Ectodermal cell (in vitro differentiated cells): ENCODE results near the gene LSM12.

Source experiments
- H3K27ac ChIP-seq: 2 replicates; pipeline ENCODE4 v1.7.0; 2013; ENCODE audit warnings: mild to moderate bottlenecking, low read depth, low read length; ENCODE audit not compliant: insufficient read depth, poor library complexity, severe bottlenecking
- H3K27me3 ChIP-seq: 2 replicates; pipeline ENCODE4 v1.7.0; 2013; ENCODE audit warnings: mild to moderate bottlenecking, low read length; ENCODE audit not compliant: insufficient read depth, control insufficient read depth, poor library complexity, severe bottlenecking
- H3K36me3 ChIP-seq: one replicate; pipeline ENCODE4 v1.7.0; 2013; ENCODE audit warnings: low read length; ENCODE audit not compliant: control insufficient read depth, insufficient read depth
- H3K4me1 ChIP-seq: one replicate; pipeline ENCODE4 v1.7.0; 2013; ENCODE audit warnings: low read length; ENCODE audit not compliant: control insufficient read depth, insufficient read depth
- H3K4me3 ChIP-seq: 2 replicates; pipeline ENCODE4 v1.7.0; 2013; ENCODE audit warnings: low read depth, low read length, control low read depth; ENCODE audit not compliant: insufficient read depth
- H3K9me3 ChIP-seq: 2 replicates; pipeline ENCODE4 v1.7.0; 2013; ENCODE audit warnings: mild to moderate bottlenecking, low read length, moderate library complexity; ENCODE audit not compliant: control insufficient read depth
- WGBS, 2 experiments: methylation state at CpG; one replicate each; pipeline ENCODE4 v1.1.7; 2013; ENCODE audit warnings: missing lambda C conversion rate in 2 of 2; 5-methylcytosine and 5-hydroxymethylcytosine counted together

The LSM12 gene

DNA sequence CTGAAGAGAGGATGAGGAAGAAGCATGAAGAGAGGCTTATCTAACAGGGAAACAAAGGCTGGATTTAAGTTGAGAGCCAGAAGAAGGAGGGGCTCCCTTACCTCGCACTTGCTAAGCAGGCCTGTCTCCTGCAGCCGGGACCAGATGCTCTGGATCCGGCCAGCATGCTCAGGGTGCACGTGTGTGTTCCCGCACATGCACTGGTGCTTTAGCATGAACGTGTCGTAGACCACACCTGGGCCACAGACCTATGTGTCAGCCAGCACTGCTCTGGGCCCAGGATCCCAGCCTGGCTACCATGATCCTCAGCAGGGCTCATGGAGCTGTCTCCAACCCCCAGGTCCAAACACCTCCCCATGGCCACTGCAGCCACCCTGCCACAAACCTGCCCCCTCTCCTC, 18.4 kb upstream of the LSM12 start:
- Histone ChIP-seq H3K4me1 (peaks cover 21% of the 10 kb centered on the region), H3K4me3 (no peak overlapping the region), H3K27ac (peak overlapping the region; percentile 53), H3K36me3 (peaks cover 25% of the 10 kb centered on the region), H3K9me3 (no peaks in the 10 kb centered on the region), H3K27me3 (no peaks in the 10 kb centered on the region)
- WGBS, 2 experiments = 85 to 89% methylated on average over 7 of the region's 7 CpGs

DNA sequence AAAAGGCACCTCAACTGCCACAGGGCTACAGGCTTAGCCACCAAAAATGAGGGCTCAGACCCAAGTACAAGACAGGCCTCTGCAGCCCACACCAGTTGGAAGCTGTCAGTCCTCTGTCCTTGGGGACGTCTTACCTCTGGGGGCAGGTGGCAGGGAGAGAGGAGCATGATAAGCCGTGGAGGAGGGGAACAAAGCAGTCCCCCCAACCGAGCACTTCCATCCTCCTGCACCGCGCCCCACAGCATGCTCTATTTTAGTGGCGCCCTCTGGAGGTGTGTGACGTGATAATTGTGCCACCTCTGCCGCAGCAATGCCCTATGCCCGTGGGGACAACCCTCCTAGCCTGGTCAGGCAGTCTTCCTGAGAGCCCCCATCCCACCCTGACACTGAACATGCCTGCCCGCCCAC, 17.7 kb upstream of the LSM12 start:
- Histone ChIP-seq H3K27ac (no peak overlapping the region), H3K36me3 (peaks cover 27% of the 10 kb centered on the region), H3K4me1 (peaks cover 21% of the 10 kb centered on the region), H3K4me3 (no peak overlapping the region), H3K27me3 (no peaks in the 10 kb centered on the region), H3K9me3 (no peaks in the 10 kb centered on the region)
- 47 to 60% methylated on average over 10 of the region's 10 CpGs for WGBS, 2 experiments

DNA sequence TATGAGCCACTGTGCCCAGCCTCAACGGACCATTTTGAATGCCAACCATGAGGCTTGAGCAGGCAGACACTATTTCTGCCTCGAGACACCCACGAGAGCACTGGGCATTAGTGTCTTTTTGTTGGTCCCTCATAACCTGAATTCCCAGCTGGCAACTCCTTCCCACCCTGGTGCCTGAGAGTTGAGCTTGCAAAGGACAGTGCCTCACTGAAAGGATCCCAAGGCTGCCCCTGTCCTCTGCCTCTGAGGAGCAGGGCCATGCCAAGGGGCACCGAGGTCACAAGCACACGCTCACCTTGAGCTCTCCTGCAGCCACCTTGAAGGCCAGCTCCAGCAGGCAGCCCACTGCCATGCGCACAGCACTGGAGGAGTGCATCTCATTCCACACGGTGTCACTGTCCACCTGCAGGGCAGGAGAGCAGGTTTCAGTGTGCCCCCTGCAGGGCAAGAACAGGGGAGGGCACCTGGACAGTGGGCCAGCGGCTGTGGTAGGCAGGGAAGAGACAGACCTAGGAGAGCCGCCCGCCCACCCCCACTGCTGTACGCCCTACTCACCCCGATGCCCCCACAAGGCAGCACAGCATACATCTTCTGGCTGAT, 16.9 kb upstream of the LSM12 start:
- Histone ChIP-seq H3K9me3 (no peaks in the 10 kb centered on the region), H3K27ac (no peak overlapping the region), H3K4me1 (peaks cover 21% of the 10 kb centered on the region), H3K27me3 (no peaks in the 10 kb centered on the region), H3K36me3 (peaks cover 28% of the 10 kb centered on the region), H3K4me3 (no peak overlapping the region)
- WGBS, 2 experiments = 92% methylated on average over 12 of the region's 12 CpGs

DNA sequence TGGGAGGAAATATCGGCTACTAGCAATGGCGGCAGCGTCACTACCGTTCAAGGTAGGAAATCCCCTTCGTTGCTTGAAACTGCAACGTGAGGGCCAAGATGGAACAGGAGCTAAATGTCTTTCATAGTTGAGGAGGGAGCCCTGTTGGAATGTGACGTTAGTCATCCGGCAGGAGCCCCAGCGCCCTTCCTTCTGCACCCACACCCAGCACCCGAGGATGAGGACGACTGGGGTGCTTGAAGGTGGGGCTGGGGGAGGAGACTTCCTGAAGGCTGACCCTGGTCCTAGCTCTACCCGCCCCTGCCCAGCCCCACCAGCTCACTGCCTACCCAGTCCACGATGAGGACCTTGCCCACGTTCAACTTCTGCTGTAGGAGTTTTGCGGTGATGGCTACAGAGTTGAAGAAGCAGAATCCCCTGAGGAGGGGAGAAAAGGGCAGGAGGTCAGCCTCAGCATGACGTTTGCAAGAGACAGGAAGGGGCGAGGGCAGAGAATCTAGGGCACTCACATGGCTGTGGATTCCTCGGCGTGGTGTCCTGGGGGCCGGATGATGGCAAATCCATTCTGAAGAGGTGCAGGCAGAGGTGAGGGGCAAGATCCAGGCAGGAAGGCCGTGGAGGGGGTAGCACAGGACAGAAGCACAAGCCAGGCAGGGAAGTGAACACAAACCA, 15.9 kb upstream of the LSM12 start:
- Histone ChIP-seq H3K36me3 (peaks cover 33% of the 10 kb centered on the region), H3K27ac (no peak overlapping the region), H3K4me3 (no peak overlapping the region), H3K27me3 (no peaks in the 10 kb centered on the region), H3K9me3 (no peaks in the 10 kb centered on the region), H3K4me1 (peaks cover 14% of the 10 kb centered on the region)
- 92 to 93% methylated on average over 21 of the region's 21 CpGs for WGBS, 2 experiments

DNA sequence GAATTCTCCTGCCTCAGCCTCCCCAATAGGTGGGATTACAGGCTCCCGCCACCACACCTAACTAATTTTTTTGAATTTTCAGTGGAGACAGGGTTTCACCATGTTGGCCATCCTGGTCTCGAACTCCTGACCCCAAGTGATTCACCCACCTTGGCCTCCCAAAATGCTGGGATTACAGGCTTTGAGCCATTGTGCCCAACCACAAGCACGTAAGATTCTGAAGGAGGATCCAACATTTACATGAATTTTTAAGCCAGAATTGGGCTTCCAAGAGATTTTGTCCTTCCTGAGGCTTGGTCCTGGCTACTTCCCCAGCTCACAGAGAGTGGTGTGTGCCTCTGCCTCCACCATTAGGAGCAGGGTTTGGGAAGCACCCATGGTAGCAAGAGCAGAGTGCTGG, 15.2 kb upstream of the LSM12 start:
- Histone ChIP-seq H3K36me3 (peaks cover 33% of the 10 kb centered on the region), H3K27ac (no peak overlapping the region), H3K4me3 (no peak overlapping the region), H3K27me3 (no peaks in the 10 kb centered on the region), H3K4me1 (peaks cover 10% of the 10 kb centered on the region), H3K9me3 (no peaks in the 10 kb centered on the region)
- WGBS, 2 experiments = 94 to 96% methylated on average over 3 of the region's 3 CpGs

DNA sequence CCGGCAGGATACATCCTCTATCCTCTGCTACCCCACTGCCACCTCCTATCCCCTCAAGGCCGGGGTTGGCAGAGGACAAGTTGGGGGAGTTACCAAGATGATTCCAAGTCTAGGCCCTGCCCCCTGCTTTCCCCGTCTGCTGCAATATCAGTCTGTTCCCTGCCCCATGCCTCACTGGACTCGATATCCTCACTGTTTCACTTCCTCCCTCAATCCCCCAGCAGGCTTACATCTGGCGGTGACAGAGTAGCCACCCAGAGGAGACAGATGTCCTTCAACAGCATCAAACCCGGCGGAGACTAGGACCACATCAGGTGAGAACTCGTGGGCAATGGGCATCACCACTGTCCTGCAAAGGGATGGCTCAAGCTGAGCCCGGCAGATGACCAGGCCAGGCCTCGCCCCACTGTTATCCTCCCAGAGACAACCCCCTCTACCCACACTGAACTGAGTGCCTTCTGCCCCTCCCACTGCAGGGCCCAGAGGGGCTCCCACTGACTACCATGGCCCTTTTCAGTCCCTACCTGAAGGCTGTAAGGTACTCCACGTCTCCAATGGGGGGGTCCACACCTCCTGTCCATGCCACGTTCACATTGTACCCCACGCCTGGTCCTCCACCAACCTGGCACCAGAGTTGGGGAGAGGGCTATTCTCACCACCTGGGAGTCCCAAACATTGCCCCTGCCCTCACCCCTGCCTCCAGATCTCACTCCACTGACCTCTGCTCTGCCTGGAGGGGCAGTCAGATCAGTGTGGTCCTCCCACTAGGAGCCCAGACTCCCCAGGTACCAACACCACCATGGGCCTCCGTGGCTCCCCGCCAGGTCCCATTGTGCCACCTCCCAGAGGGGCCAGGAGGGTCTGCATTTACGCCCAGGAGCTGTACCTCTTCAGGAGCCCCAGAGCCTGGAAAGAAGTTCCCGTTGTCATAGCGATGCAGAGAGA, 13.7 kb upstream of the LSM12 start:
- no peaks in the 10 kb centered on the region for H3K27me3 ChIP-seq
- 93 to 95% methylated on average over 18 of the region's 18 CpGs for WGBS, 2 experiments
- H3K9me3 ChIP-seq = no peaks in the 10 kb centered on the region
- H3K36me3 ChIP-seq = peaks cover 45% of the 10 kb centered on the region
- H3K27ac ChIP-seq = no peak overlapping the region
- H3K4me3 ChIP-seq = no peak overlapping the region
- H3K4me1 ChIP-seq = no peaks in the 10 kb centered on the region

DNA sequence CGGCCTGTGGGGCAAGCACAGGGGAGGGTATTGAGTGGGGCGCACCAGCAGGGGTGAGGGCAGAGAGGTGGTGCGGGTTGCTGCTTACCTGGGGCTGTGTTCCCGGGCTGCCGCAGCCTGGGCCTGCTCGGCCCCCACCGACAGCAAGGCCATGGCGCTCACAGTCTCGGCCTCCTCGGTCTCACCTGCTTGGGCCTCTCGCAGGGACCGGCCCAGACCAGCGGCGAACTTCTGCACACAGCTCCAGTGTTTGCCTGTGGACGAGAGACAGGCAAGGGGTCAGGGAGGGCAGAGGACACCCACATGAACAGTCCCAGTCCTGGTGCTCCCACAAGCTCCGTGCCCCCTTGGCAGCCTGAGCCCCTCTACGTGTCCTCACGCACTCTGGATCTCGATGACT, 11.9 kb upstream of the LSM12 start:
- WGBS, 2 experiments = 96% methylated on average over 19 of the region's 19 CpGs
- no peaks in the 10 kb centered on the region for H3K4me1 ChIP-seq
- peaks cover 48% of the 10 kb centered on the region for H3K36me3 ChIP-seq
- no peaks in the 10 kb centered on the region for H3K27me3 ChIP-seq
- H3K9me3 ChIP-seq = no peaks in the 10 kb centered on the region
- no peak overlapping the region for H3K4me3 ChIP-seq
- H3K27ac ChIP-seq = no peak overlapping the region

DNA sequence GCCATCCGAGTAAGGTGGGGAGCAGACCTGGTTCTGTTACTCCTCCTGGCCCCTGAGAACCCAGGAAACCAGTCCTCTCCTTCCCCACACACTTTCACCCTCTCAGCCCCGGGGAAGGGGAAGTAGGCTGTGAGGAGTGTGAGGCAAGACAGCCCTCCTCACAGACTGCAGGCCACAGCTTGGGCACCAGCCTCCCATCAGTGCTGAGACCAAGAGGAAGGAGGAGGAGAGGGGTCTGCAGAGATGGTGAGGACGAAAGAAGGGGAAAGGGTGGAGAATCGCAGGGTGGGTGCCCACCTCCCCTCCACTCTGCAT, 11.1 kb upstream of the LSM12 start:
- Histone ChIP-seq H3K27me3 (no peaks in the 10 kb centered on the region), H3K9me3 (no peaks in the 10 kb centered on the region), H3K4me1 (no peaks in the 10 kb centered on the region), H3K4me3 (no peak overlapping the region), H3K36me3 (peaks cover 44% of the 10 kb centered on the region), H3K27ac (no peak overlapping the region)
- WGBS, 2 experiments = 87 to 97% methylated on average over 4 of the region's 4 CpGs

DNA sequence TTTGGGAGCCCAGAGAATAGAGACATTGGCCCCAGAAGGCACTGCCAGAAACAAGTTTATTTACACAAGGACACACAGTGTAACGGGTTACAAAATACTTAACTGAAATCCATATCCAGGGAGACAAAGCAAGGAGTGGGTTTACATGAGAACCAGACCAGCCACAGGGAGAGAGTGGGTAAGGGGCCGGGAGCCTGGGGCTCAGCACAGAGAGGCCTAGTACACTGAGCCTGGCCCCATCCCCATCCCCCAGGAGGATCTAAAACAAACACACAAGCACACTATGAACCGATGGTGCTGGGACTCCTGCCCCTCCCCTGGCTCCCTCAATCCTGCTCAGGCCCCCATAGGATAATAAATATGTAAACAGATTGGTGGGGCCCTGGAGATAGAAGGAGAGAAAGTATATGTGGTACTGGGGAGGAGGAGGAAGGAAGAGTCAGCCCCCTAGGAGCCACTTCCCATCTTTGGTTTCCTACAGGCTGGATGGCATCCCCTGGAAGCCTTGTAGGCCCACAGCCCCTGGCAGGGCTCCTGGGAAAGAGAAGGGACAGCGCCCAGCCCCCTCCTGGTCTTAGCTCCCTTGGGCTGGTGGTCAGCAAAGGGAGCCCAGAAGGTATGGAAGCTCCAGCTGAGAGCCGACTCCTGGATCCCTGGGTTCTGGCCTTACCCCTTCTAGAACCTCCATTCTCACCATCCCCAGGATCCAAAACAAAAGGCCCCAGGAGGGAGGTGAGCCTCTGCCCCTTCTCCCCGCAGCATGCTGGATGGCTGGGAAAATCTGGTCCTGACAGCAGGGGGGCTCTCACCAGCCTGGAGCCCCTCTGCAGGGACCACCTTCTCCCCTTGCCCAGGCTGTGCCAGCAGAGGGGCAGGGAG, 10.5 kb upstream of the LSM12 start:
- Histone ChIP-seq H3K27me3 (no peaks in the 10 kb centered on the region), H3K9me3 (no peaks in the 10 kb centered on the region), H3K27ac (no peak overlapping the region), H3K4me3 (no peak overlapping the region), H3K4me1 (no peaks in the 10 kb centered on the region), H3K36me3 (peaks cover 44% of the 10 kb centered on the region)
- WGBS, 2 experiments = 91 to 92% methylated on average over 6 of the region's 6 CpGs
